Measurements from ENCODE around the gene CDKN2B.

Gene CDKN2B

DNA sequence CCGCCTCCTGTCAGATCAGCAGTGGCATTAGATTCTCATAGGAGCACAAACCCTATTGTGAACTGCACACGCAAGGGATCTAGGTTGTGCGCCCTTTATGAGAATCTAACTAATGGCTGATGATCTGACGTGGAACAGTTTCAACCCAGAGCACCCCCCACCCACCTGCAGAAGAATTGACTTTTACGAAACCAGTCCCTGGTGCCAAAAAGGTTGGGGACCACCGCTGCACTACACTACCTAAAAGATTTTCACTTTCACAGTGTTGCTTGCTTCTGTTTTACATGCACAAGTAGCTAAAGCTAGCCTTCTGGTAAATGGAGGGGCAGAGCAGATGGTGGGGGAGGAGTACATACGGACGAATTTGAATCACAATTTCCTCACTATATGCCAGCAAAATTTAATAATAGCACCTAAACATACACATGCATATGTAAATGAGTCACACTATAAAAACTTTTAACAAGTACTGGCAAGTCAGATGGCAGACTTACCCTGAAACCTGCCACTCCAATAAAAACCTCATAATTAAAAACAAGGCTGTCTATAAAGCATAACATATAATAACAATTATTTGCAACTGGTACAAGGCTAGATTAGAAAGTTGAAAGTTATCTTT is 24.0 kb upstream of the CDKN2B start:
- no peak for DNase-seq

DNA sequence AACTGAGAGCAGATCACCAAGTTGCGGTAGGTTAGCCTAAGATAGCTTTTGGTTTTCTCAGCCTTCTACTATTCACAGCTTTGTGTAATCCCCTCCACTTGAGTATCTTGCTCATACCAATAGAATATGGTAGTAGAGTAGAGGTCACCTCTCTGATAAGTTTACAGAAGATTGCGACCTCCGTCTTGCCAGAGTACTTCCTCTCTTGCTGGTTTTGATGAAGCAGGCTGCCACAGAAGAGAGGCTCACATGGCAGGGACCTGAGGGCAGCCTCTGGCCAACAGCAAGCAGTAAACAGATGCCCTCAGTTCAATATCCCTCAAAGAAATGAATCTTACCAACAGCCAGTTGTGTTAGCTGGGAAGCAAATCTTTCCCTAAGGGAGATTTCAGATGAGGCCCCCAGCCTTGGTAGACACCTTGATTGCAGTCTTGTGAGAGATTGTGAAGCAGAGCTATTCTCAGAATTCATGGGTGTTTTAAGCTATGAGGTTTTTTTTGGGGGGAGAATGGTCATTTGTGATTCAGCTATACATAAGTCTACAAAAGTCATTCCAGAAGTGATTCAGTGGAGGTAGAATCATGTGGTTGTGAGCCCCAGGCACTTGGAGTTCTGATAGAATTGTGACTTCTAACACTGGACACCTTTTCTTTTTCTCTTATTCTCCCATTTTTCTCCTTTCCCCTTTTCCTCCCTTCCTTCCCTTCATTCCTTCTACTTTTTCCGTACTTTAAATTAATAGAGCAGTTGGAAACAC is 22.7 kb upstream of the CDKN2B start:
- DNase-seq, result no peak

DNA sequence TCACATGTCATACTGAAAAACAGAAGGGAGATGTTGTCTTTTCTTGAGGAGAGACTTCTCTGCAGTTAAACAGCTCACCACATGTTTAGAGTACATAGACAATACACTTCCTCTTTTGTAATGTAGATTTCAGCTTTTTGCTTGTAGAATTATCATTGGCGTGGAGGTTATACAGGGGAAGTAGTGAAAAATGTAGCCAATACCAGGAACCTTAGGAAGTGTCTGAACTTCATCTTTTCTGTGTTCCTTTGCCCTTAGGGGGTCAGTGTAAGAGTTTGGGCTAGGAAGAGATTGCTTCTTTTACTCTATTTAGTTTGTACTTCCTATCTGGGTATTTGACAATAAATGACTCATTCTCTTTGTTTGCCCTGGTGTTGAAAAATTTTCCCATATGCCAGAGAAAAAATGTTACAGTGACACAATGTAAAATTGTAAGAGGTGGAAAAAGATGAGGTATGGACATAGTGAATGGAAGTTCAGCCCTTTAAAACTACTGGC is 21.0 kb upstream of the CDKN2B start:
- no peak for DNase-seq

DNA sequence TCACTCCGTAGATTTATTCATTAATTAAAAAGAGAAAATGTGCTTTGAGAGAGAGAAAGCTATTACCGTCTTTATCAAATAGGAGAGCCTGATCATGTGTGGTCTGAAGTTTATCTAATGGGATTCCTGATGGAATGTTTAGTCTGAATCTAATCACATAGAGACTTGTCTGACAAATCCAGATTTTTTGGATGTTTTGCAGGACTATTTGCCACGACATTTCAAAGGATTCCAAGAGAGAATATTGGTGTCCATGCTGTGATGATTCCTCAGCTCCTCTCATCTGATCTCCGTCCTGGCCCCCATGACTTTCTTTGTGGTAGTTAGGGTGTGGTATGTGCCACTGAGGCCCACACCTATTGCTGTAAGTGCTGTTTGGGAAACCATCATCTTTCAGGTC is 20.1 kb upstream of the CDKN2B start:
- no peak for DNase-seq

DNA sequence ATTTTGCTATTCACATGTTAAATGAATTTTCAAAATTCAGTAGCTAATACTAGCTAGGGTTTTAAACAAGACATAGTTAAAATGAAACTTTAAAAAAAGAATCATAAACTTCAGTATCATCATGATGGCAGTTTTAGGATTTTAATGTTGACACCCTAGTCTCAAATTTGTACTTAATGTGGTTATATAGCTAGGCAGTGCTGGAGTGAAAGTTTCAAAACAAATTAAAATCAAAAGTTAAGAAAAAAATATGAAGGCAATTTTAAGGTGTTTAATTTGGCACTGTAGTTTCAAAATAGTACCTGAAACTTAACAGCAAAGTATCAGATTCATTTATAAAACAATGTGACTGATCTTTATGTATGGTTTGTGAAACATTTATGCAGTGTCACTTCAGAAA is 19.3 kb upstream of the CDKN2B start:
- DNase-seq, result no peak

DNA sequence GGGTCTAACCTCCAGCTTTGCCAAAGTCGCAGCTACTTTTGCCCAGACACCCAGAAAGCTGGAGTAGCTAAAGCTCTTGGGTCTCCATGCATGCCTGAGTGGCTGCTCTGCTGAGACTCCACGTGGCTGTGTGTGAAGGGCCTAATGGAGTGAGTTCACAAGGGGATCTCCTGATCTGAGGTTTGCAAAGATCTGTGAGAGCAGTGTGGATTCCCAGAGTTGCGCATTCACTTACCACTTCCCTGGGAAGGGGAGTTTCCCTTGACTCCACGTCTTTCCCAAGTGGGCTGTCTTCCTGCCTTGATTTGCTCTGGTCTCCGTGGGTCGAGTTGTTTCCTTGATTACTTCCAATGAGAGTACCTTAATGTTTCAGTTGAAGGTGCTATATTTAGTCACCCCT is 17.6 kb upstream of the CDKN2B start:
- no peak for DNase-seq

DNA sequence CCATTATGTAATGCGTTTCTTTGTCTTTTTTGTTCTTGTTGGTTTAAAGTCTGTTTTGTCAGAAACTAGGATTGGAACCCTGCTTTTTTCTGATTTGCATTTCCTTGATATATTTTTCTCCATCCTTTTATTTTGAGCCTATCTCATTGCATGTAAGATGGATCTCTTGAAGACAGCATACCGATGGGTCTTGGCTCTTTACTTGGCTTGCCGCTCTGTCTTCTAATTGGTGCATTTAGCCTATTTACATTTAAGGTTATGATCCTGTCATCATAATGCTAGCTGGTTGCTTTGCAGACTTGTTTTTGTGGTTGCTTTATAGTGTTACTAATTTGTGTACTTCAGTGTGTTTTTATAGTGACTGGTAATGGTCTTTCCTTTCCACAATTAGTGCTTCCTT is 13.3 kb upstream of the CDKN2B start:
- DNase-seq, result no peak

DNA sequence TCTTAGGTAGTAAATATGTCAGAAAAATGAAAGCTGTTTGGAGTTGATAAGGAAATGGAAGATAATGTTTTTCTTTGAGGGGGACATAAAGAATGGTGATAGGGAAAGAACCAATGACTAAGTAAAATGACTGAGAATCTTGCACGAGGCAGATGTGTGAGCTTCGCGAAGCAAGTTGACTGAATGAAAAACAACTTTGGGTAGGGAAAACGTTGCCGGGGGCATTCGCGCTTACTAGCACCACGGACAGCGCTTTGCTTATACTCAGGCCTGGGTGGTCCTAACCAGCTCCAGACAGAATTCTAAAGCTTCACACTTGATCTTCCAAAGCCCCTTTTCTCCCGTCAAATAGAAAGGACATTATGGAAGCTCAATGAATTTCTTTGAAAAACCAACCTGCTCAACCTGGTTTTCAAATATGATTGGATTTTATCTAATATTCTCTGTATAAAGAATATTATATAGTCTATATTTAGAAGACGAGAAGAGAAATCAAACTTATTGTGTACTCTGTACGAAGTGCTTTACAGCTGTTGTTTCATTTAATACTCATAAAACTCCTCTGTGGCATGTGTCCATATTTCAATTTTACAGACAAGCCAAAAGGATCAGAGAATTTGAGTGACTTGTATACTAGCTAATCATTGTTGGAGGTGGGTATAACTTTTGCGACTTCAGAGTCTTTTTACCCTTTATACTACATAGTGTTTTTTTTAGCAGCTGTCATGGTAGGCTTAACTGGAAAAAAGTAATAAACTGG is 1.9 kb upstream of the CDKN2B start:
- no peak for DNase-seq

DNA sequence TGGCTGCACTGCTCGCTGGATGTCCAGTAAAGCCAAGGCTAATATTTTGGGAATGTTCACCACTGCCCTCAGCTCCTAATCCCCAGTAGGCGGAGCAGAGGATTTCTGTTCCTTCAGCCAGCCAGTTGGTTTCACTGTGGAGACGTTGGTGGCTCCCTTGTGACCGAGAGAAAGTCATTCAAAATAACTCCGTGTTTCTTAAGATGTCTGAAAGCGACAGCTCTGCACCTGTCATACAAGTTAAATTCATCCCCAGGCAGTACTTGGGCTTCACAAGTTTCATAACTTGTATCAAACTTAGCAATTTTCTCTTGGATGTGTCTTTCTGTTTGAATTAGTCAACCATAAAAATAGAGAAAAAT is 382 bp upstream of the CDKN2B start:
- no peak for DNase-seq

DNA sequence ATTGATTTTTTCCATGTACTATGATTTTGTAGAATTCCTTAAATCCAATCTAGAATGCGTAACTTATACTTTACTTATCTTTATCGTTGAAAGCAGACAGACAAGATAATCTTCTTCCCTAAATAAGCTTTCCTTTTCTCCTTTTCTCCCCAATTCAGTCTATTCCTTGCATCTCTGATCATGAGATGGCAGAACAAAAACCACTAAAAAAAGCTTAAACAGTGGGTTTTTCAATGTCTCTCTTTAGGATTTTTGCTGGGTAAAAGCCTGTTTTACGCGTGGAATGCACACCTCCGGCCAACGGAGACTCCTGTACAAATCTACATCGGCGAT is 755 bp downstream of the CDKN2B start:
- no peak for DNase-seq

DNA sequence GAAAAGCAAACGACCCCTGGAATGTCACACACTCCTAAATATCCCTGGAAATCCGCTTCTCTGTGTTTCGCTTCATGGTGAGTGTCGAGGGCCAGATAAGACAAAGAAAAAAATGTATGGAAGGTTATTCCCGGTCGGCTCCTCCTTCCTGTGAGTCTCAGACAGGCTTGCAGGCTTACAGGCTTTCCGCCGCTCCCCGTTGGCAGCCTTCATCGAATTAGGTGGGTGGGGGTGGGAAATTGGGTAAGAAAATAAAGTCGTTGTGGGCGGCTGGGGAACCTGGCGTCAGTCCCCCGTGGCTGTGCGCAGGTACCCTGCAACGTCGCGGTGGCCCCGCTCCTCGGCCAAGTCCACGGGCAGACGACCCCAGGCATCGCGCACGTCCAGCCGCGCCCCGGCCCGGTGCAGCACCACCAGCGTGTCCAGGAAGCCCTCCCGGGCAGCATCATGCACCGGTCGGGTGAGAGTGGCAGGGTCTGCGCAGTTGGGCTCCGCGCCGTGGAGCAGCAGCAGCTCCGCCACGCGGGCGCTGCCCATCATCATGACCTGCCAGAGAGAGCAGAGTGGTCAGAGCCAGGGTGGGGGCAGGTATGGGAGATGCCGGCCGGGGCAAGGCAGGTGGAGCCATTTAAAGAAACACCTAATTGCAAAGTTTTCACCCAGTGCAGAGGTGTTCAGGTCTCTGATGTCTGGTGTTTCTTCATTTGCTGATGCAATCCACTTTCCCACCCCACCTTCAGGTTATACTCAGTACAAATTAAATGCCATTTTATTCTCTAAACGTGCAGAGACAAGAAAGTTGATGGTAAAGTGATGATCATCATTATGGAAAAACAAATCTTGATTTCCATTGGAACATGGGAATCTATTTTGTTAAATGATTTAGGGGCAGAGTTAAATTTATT is 3.2 kb downstream of the CDKN2B start:
- no peak for DNase-seq

DNA sequence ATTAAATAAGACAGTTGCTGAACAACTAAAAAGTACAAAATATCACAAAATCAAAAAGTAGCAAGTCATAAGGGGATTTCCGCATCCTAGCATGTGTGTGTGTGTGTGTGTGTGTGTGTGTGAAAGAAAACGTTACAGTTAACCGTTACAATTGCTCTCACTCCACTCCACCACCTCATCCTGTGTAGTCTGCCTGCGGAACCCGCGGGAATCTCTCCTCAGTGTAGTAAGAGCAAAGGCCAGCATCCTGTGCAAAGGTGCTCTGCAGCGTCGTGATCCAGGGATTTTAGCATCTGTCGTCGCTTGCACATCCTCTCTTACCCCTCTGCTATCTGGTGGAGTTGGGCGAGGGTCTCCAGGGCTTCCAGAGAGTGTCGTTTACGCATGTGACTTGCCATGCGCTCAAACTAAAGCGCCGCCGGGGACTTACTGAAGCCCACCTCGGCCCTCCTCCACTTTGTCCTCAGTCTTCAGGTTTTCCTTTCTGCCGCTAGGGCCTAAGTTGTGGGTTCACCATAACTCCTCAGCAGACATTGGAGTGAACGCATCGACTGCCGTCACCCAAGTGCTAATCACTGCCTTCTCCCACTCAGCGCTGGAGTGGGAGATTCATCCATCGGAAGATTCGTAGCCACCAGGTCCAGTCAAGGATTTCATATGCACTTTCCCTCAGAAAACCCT is 3.9 kb downstream of the CDKN2B start:
- peak; percentile 36 for DNase-seq

DNA sequence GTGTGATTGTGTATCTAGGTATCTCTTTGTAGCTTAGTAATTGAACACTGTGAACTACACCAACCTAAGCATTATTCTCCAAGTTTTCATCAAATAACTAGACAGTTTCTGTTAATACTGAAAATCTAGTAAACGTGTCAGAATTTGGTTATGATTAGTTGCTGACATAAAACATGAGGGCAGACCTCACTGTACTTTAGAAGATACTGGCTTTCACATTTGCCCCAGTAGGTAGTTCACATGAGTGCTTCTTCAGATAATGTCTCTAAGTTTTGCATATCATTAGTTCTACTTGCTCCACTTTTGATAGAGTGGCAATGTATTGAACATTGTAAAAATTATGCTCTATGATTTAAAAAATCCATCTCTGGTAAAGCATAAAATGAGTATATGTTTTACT is 7.1 kb downstream of the CDKN2B start:
- no peak for DNase-seq

DNA sequence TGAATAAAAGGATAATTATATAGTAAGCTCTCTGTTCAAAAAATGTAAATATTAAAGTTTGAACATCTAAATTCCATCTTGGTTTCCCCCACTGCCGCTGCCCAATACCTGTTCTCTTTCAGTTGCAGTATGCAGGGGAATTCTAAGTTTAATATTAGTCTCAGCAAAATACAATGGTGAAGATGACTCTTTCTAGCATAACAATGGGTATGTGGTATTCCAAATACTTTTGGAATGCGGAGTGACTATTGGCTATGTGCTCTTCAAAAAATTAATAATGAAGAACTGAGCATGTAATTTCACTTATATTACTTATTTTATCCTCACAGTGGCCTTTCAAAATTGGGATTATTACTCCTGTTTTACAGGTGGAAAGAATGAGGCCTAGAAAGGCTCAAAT is 11.1 kb downstream of the CDKN2B start:
- no peak for DNase-seq

DNA sequence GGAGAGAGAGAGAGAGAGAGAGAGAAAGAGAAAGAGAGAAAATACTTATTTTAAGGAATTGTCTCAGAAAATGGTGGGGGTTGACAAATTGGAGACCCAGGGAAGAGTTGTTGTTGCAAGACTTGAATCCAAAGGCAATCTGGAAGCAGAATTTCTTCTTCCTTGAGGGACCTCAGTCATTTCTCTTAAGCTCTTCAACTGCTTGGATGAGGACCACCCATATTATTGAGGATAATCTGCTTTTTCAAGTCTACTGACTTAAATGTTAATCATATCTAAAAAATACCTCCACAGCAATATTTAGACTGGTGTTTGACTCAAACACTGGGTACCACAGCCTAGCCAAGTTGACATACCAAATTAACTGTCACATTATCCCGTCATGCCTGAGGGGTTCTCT is 11.6 kb downstream of the CDKN2B start:
- no peak for DNase-seq

DNA sequence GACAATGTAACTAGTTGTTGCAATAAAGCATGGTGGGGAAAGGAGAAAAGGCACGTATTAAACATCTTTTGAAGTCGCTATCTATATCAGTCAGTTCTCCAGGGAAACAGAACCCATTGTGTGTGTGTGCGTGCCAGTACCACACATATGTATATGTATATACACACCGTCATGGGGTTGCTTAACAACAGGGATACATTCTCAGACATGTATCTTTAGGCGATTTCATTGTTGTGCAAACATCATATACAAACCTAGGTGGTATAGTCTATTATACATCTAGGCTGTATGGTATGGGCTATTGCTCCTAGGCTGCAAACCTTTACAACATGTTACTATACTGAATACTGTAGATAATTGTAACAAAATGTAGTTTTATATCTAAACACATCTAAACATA is 12.2 kb downstream of the CDKN2B start:
- DNase-seq, result no peak

DNA sequence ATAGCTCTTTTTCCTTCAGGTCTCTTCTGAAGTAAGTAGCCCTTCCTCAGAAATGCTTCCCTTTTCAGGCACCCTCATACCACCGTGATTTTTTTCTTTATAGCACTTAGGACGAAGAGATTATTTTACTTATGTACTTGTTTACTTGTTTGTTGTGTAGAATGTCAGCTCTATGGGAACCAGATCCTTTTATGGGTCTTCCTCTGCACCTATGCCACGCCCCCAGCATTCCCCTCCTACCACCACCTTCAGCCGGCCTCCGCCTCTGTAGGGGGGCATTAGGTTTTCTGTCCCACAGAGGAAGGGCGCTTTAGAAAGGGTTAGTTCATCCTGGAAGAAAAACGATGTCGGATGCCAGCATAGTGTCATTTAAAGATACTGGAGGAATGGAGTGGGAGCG is 12.7 kb downstream of the CDKN2B start:
- DNase-seq, result no peak

DNA sequence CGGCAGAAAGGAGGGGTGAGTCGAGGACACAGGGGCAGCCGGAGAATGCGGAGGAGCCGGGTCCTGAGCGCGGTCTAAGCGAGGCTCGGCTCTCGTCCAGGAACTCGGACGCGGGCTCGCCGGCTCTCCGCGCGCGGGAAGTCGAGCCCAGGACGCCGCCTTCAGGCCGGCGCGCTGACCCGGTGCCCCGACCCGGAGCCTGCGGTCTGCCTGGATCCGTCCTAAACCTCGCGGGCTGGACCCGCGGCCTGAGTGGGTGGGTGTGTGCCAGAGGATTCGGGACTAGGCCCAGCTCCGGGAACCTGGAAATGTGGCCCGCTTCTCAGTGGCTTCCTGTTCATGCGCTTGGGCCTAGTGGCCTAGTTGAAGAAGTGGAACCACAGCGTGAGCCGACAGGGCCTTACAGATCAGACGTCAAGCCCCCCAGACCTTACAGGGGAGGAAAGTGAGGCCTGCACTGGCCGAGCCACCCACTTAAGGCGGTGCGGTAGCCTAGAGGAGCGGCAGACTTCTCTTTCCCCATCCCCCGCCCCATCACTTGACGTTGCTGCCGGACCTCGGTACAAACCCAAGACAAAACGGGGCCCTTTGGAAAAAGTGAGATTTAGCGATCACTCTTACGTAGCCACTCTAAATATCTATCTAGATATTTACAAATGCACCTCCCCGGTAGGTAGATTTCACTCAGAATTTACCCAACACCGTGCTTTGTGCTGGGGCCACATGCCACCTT is 13.3 kb downstream of the CDKN2B start:
- DNase-seq, result no peak

DNA sequence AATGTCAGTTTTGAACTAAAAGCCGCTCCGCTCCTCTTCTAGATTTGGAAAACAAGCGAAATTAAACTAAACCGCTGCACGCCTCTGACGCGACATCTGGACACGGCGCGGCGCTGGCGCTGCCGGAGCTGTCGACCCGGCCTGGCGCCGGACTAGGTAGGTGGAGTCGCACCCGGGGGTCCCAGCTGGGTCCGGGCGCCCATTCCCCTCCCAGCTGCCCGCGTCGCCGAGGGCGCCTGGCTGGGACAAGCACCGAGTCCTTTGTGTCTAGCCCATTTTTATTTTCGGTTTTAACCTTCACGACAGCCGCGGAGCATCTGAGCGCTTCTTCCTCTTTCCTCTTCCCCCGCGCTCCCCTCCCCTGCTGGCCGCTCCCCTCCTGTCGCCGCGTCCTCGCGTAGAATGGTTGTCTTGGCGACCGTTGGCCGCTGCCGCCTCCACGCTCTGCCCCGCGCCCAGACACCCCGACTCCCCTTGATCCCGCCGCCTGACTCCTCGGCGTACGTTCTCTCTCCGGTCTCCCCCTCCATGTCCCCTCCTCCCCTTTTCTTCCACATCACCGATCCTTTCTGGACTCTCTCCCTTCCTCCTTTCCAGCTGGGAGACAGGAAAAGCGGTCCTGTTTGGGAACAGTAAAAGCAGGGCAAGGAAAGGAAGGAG is 14.0 kb downstream of the CDKN2B start:
- DNase-seq, result peak; percentile 84

DNA sequence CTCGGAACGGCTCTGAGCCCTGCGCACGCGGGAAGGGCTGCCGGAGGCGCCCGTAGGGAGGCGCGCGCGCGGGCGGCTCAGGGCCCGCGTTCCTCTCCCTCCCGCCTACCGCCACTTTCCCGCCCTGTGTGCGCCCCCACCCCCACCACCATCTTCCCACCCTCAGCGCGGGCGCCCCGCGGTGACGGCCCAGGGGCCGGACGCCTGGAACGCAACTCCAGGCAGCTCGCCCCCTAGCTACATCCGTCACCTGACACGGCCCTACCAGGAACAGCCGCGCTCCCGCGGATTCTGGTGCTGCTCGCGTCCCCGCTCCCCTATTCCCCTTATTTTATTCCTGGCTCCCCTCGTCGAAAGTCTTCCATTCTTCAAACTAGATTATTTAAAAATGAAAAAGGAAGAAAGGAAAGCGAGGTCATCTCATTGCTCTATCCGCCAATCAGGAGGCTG is 14.5 kb downstream of the CDKN2B start, which contains the start of gene CDKN2B-AS1:
Gene CDKN2B-AS1 (plus strand): TSS at position 236 of the 450 bp plus-strand sequence.
- peak; percentile 33 for DNase-seq
